PFSK-1 (cell line): Measurements from ENCODE around the gene CAMSAP3.

ENCODE experiments used
- FOXP2 ChIP-seq: optimal IDR thresholded peaks from 2 replicates; pipeline ENCODE3; 2011; ENCODE audit warnings: borderline replicate concordance, control low read depth, inconsistent platforms; ENCODE audit not compliant: insufficient read depth; ENCODE audit errors: extremely low read length, extremely low read depth
- POLR2AphosphoS5 ChIP-seq: IDR thresholded peaks from 2 replicates; pipeline ENCODE4 v1.6.1; 2012; ENCODE audit warnings: low read depth, mild to moderate bottlenecking, control low read depth, low read length, moderate library complexity
- SIN3A ChIP-seq: IDR thresholded peaks from 2 replicates; pipeline ENCODE4 v1.6.1; 2012; ENCODE audit warnings: mild to moderate bottlenecking, low read length, moderate library complexity, borderline replicate concordance; ENCODE audit not compliant: insufficient read depth
- TAF1 ChIP-seq: IDR thresholded peaks from 2 replicates; pipeline ENCODE4 v1.6.1; 2012; ENCODE audit warnings: low read length, control low read depth, borderline replicate concordance; ENCODE audit not compliant: insufficient read depth
- TF ChIP-seq, protein P1 (sequence below), 2 experiments: IDR thresholded peaks; 2 replicates each; pipeline versions ENCODE4 v1.6.1 to v1.8.0; 2011 to 2012; ENCODE audit warnings: low read depth in 2 of 2, low read length in 2 of 2, control low read depth in 1 of 2, inconsistent platforms in 1 of 2, mild to moderate bottlenecking in 1 of 2, moderate library complexity in 1 of 2; ENCODE audit not compliant: insufficient read depth in 1 of 2

Gene CAMSAP3

DNA sequence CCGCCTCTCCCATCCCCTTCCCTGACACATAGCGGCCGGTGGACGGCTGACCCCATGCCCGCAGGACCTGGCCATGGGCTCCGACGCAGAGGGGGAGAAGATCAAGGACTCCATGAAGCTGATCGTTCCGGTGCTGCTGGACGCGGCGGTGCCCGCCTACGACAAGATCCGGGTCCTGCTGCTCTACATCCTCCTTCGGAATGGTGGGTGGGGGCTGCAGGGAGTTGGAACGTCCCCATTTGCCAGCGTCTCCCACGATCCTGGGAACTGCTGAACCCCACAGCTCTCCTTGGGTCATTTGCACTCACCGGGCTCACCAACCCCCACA, 48.9 kb downstream of the CAMSAP3 start:
- TF ChIP-seq POLR2AphosphoS5 (no peak), SIN3A (no peak), FOXP2 (no peak)
- TF ChIP-seq, protein P1, sequence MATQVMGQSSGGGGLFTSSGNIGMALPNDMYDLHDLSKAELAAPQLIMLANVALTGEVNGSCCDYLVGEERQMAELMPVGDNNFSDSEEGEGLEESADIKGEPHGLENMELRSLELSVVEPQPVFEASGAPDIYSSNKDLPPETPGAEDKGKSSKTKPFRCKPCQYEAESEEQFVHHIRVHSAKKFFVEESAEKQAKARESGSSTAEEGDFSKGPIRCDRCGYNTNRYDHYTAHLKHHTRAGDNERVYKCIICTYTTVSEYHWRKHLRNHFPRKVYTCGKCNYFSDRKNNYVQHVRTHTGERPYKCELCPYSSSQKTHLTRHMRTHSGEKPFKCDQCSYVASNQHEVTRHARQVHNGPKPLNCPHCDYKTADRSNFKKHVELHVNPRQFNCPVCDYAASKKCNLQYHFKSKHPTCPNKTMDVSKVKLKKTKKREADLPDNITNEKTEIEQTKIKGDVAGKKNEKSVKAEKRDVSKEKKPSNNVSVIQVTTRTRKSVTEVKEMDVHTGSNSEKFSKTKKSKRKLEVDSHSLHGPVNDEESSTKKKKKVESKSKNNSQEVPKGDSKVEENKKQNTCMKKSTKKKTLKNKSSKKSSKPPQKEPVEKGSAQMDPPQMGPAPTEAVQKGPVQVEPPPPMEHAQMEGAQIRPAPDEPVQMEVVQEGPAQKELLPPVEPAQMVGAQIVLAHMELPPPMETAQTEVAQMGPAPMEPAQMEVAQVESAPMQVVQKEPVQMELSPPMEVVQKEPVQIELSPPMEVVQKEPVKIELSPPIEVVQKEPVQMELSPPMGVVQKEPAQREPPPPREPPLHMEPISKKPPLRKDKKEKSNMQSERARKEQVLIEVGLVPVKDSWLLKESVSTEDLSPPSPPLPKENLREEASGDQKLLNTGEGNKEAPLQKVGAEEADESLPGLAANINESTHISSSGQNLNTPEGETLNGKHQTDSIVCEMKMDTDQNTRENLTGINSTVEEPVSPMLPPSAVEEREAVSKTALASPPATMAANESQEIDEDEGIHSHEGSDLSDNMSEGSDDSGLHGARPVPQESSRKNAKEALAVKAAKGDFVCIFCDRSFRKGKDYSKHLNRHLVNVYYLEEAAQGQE (IDR thresholded peaks at IDR 0.05; ENCODE audit: insufficient read depth in 1 of 2, low read depth in 2 of 2, low read length in 2 of 2), result no peak

DNA sequence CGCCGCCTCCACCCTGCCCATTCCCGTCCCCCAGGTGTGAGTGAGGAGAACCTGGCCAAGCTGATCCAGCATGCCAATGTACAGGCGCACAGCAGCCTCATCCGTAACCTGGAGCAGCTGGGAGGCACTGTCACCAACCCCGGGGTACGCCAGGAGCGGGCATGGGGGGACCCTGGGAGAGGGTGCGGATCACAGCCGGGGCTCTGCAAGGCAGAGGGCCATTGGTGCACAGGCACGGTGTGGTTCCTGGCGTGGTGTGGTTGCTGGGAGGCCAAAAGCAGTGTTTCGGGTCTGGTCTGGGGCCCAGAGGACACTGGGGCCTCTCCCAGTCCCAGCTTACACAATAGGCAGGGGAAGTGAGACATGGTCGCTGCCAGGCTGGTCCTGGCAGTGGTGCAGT, 49.5 kb downstream of the CAMSAP3 start:
- TF ChIP-seq, protein P1 (IDR thresholded peaks at IDR 0.05; ENCODE audit: insufficient read depth in 1 of 2, low read depth in 2 of 2, low read length in 2 of 2), result no peak

DNA sequence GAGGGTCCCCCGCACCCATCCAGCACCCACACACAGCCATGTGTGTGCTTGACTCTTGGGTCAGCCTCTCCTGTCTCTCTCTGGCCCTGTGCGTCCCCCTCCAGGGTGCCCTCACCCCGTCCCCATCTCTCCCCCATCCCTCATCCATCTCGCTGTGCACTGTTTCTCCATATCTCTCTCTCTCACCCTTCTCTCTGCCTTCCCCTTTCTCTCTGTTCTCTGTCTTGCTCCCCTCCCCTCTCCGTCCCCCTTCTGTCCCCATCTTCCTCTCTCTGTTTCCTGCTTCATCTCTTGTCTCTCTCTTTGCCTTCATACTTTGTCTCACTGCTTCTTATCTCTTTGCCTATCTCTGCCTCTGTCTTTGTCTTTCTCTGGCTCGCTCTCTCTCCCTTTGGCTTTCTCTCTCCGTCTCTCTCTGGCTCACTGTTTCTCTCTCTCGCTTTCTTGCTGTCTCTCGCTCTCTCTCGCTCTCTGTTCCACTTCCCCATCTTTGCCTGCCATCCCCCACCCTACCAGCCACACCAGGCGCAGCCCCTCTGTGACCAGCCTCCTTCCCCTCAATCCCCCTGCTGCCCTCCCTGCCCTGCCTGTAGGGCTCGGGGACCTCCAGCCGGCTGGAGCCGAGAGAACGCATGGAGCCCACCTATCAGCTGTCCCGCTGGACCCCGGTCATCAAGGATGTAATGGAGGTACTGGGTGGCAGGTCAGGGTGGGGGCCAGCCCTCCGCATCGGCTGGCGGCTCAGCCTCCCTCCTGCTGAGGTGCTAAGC, 50.2 kb downstream of the CAMSAP3 start:
- TF ChIP-seq SIN3A, result no peak
- no peak for TF ChIP-seq FOXP2
- TF ChIP-seq POLR2AphosphoS5, result no peak
- no peak for TF ChIP-seq TAF1
- TF ChIP-seq, protein P1 (IDR thresholded peaks at IDR 0.05; ENCODE audit: insufficient read depth in 1 of 2, low read depth in 2 of 2, low read length in 2 of 2), result no peak

DNA sequence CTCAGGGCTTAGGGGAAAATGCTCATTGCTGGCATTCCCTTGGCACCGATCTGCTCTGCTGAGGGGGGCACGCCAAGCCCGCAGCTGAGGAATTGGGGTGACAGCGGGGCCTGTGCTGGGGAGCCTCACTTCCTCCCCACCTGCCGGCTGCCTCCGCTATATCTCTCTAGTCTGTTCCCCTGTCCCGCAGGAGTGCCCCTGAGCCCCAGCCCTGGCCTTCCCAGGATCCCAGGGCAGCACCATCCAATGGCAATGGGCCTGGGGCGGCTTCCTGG, 50.7 kb downstream of the CAMSAP3 start:
- TF ChIP-seq FOXP2 (no peak), POLR2AphosphoS5 (no peak), SIN3A (no peak), TAF1 (no peak)
- TF ChIP-seq, protein P1 (IDR thresholded peaks at IDR 0.05; ENCODE audit: insufficient read depth in 1 of 2, low read depth in 2 of 2, low read length in 2 of 2), result no peak

DNA sequence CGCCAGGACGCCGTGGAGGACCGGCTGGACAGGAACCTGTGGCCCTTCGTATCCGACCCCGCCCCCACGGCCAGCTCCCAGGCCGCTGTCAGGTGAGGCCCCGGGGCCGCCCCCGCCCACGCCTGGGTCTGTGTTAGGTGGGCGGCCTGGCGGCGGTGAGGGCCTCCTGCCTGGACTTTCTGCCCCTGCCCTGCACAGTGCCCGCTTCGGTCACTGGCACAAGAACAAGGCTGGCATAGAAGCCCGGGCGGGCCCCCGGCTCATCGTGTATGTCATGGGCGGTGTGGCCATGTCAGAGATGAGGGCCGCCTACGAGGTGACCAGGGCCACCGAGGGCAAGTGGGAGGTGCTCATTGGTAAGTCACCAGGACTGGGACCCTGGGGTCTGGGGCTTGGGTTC, 51.5 kb downstream of the CAMSAP3 start:
- TF ChIP-seq POLR2AphosphoS5 (no peak), FOXP2 (no peak), SIN3A (no peak), TAF1 (no peak)
- TF ChIP-seq, protein P1 (IDR thresholded peaks at IDR 0.05; ENCODE audit: insufficient read depth in 1 of 2, low read depth in 2 of 2, low read length in 2 of 2), result no peak
